HG03095 (cell line): Measurements from ENCODE around the gene PTPRK.

Source experiments
- ATAC-seq: cut with Tn5 transposase; IDR thresholded peaks from one replicate; pipeline ENCODE4 v1.9.1; 2021; ENCODE audit warnings: moderate library complexity; ENCODE audit not compliant: unreplicated experiment

PTPRK gene

GRCh38 chr6:128395596-128395995, 124.8 kb downstream of the PTPRK start:
- ATAC-seq = no peak

GRCh38 chr6:128395188-128395587, 125.2 kb downstream of the PTPRK start:
- ATAC-seq = no peak

- ATAC-seq = no peak
Observed at GRCh38 chr6:128394167-128394566, 126.2 kb downstream of the PTPRK start.

- no peak for ATAC-seq
Observed at GRCh38 chr6:128389820-128390534, 130.4 kb downstream of the PTPRK start.

GRCh38 chr6:128388380-128388779, 132.0 kb downstream of the PTPRK start:
- ATAC-seq = no peak

GRCh38 chr6:128380891-128381290, 139.5 kb downstream of the PTPRK start:
- ATAC-seq = no peak

GRCh38 chr6:128379577-128379976, 140.8 kb downstream of the PTPRK start:
- no peak for ATAC-seq

- no peak for ATAC-seq
Observed at GRCh38 chr6:128376952-128377503, 143.4 kb downstream of the PTPRK start.

- ATAC-seq = no peak
Observed at GRCh38 chr6:128371136-128371535, 149.3 kb downstream of the PTPRK start.

GRCh38 chr6:128370072-128370471, 150.3 kb downstream of the PTPRK start:
- no peak for ATAC-seq

GRCh38 chr6:128368213-128368944, 152.0 kb downstream of the PTPRK start:
- no peak for ATAC-seq

- no peak for ATAC-seq
Observed at GRCh38 chr6:128367437-128367836, 153.0 kb downstream of the PTPRK start.

- no peak for ATAC-seq
Observed at GRCh38 chr6:128365520-128366160, 154.8 kb downstream of the PTPRK start.

GRCh38 chr6:128364766-128365519, 155.5 kb downstream of the PTPRK start:
- no peak for ATAC-seq

- no peak for ATAC-seq
Observed at GRCh38 chr6:128363020-128363813, 157.2 kb downstream of the PTPRK start.

GRCh38 chr6:128361378-128361777, 159.0 kb downstream of the PTPRK start:
- ATAC-seq = no peak

- no peak for ATAC-seq
Observed at GRCh38 chr6:128358244-128358776, 162.1 kb downstream of the PTPRK start.

- ATAC-seq = no peak
Observed at GRCh38 chr6:128357392-128358130, 162.8 kb downstream of the PTPRK start.

GRCh38 chr6:128352366-128352765, 168.0 kb downstream of the PTPRK start:
- no peak for ATAC-seq
